ENCODE measurements around the gene SIRPA.

SIRPA gene

DNA sequence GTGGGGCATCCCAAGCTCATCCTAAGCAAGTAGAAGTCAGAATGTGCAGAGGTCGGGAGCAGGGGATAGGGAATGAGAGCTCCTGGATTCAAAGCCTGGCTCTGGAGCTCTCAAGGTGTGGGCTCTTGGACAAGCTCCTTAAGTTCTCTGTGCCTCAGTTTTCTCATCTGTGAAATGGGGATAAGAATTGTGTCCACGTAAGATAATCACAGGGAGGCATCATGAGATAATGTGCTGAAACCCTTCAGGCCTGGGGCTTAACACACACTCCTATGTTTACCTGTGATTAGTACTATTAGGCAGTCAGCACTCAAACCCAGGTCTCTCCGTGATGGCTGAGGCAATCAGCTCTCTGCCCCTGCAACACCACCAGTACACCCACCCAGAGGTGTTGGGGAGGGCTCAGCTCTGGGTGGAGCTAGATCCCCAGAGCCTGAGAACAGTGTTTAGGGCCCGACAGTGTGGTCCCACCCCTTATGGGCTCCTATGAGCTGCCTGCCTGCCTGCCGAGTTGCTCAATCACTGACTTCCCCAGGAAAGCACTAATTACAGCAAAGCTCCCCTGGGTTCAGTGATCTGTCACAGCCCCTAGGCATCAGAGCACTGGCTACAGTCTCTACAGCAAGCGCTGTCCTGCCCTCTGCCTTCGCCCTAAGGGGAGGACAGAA lies 6.3 kb upstream of the SIRPA start:
- no peaks in the 10 kb centered on the region for H3K9me3 Mint-ChIP-seq
- peaks cover 1% of the 10 kb centered on the region for H3K4me1 Mint-ChIP-seq
- no peak overlapping the region for H3K4me3 Mint-ChIP-seq
- ATAC-seq = peak; percentile 41
- no peaks in the 10 kb centered on the region for H3K36me3 Mint-ChIP-seq (ENCODE audit: low read depth)
- no peak overlapping the region for H3K27ac Mint-ChIP-seq
- peaks cover 47% of the 10 kb centered on the region for H3K27me3 Mint-ChIP-seq
- DNase-seq = no peak

DNA sequence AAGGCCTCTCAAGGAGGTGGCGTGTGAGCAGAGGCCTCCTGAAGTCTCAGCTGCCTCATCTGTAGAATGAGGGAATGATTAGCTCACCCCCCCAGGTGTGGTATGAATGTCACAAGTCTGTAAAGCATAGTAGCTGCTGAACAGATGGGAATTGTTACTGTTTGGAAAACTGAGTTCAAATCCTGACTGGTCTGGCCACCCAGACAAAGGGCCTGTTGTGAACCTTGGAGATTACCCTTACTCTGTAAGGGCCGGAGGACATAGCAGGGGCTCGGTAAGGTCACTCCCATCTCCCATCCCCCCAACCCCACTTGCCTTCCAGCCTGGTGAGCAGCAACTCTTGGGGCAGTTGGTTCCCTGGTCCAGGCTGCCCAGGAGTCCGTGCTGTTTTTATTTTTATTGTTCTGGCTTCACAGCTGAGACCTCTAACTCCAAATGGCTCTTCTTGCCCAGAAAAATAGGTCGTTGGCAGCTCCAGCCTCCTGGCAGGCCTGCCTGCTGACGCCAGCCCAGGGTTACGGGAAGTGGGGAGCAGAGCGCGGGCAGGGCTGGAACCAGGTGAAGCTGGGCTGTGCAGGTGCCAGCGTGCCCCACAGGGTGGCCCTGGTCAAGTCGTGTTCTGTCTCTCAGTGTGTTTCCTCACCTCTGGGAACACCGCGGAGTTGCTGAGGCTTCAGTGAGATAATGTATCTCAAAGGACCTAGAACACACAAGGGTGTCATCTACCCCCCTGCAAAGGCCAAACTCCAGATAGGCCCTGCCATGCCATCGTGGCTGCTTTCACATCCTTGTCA lies 4.5 kb upstream of the SIRPA start:
- Mint-ChIP-seq H3K4me1 (peaks cover 2% of the 10 kb centered on the region), H3K4me3 (no peak overlapping the region), H3K27me3 (peaks cover 53% of the 10 kb centered on the region), H3K36me3 (ENCODE audit: low read depth) (no peaks in the 10 kb centered on the region), H3K9me3 (no peaks in the 10 kb centered on the region), H3K27ac (no peak overlapping the region)
- ATAC-seq = no peak
- no peak for DNase-seq

DNA sequence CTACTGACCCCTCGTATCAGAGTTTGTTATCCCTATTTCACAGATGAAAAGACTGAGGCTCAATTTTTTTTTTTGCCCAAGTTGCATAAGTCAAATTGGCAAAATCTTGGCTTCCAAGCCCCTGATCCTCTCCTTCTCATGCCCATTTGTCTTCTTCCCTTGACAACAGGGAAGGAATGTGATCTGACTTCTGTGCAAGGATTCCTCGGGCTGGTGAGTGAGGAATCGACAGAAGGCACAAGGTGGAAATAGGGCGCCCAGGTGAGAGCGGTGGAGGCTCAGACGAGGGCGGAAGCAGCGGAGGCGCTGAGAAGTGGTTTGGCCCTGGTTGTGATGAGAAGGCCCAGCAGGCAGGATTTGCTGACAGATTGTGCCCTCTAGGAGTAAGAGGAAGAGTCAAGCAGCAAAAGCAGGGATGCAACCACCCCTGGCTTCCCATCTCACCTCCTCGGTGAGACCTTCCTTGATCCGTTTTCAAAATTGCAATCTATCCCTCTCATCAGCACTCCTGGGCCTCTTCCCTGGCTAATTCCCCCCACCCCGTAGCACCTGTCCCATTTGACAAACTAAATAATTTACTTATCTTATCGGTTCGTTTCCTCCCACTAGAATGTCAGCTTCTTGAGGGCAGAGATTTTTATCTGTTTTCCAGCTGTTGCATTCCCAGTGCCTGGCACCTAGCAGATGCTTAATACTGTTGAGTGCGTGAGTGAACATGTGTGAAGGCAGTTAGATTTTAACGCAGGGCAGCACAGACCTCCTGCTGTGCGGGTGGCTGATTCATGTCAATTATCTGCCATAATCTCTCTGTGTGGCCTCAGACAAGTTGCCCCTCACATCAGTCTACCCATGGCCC lies 3.7 kb upstream of the SIRPA start:
- peaks cover 4% of the 10 kb centered on the region for H3K4me1 Mint-ChIP-seq
- ATAC-seq (no peak), DNase-seq (no peak)
- H3K27me3 Mint-ChIP-seq = peaks cover 59% of the 10 kb centered on the region
- H3K36me3 Mint-ChIP-seq (ENCODE audit: low read depth) = no peaks in the 10 kb centered on the region
- no peaks in the 10 kb centered on the region for H3K9me3 Mint-ChIP-seq
- no peak overlapping the region for H3K4me3 Mint-ChIP-seq
- H3K27ac Mint-ChIP-seq = no peak overlapping the region

DNA sequence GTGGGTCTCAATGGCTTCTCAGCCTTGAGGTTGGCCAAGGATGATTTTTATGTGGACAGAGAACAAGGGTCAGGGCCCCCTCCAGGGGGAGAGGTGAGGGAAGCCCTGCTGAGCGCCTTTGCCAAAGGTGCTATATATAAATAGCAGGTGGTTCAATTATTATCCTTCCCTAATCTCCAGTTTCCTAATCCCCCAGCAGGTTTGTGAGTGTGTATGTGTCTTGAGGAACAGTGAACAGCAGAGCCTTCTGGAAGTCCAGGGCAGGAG lies 3.2 kb upstream of the SIRPA start:
- H3K27ac Mint-ChIP-seq = no peak overlapping the region
- H3K4me3 Mint-ChIP-seq = no peak overlapping the region
- no peak for ATAC-seq
- peaks cover 4% of the 10 kb centered on the region for H3K4me1 Mint-ChIP-seq
- no peaks in the 10 kb centered on the region for H3K9me3 Mint-ChIP-seq
- H3K36me3 Mint-ChIP-seq (ENCODE audit: low read depth) = no peaks in the 10 kb centered on the region
- H3K27me3 Mint-ChIP-seq = peaks cover 59% of the 10 kb centered on the region
- DNase-seq = no peak

DNA sequence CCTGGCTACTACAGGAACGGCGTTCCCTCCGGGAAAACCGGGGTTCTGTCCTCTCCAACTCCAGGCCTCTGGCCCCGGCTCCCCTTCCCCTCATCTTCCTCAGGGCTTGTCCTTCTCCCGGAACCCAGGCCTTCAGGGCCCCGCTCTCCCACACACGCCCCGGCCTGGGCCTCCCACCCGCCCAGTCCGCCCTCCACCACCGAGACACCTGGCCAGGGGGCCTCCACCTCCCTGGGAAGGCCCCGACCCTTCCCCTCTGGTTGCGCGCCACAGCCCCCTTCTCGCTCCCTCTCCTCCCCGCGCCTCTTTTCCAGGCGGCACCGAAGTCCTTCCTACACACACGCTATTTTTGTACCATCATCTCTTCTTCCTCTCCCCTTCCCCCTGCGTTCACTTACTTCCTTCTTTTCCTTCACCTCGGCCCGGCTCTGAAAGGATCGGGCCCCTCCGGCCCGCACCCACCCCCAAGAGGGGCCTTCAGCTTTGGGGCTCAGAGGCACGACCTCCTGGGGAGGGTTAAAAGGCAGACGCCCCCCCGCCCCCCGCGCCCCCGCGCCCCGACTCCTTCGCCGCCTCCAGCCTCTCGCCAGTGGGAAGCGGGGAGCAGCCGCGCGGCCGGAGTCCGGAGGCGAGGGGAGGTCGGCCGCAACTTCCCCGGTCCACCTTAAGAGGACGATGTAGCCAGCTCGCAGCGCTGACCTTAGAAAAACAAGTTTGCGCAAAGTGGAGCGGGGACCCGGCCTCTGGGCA lies 1.3 kb upstream of the SIRPA start:
- H3K4me3 Mint-ChIP-seq = peak overlapping the region; percentile 50
- peaks cover 54% of the 10 kb centered on the region for H3K27me3 Mint-ChIP-seq
- ATAC-seq (no peak), DNase-seq (no peak)
- H3K4me1 Mint-ChIP-seq = peaks cover 9% of the 10 kb centered on the region
- H3K9me3 Mint-ChIP-seq = no peaks in the 10 kb centered on the region
- no peaks in the 10 kb centered on the region for H3K36me3 Mint-ChIP-seq (ENCODE audit: low read depth)
- no peak overlapping the region for H3K27ac Mint-ChIP-seq

DNA sequence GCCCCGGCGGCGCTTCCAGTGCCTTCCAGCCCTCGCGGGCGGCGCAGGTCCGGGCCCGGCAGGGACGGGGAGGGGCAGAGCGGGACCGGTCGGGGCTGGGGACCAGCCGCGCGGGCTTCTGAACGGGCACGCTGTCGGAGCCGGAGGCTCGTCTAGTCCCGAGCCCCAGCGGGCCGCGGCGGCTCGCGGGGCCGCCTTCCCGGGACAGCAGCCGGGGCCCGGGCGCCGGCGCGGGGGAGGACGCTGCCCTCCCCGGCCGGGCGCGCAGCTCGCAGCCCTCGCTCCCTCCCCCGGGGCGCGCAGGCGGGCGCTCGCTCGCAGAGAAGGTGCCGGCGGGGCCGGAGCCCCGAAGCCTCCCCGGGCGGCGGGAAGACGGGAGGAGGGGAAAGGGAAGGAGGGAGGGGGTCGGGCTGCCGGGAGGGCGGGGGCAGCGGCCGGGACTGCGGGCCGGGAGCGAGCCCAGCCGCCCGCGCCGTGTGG lies 696 bp upstream of the SIRPA start:
- no peaks in the 10 kb centered on the region for H3K36me3 Mint-ChIP-seq (ENCODE audit: low read depth)
- peaks cover 9% of the 10 kb centered on the region for H3K4me1 Mint-ChIP-seq
- H3K27ac Mint-ChIP-seq = no peak overlapping the region
- DNase-seq = no peak
- peak; percentile 44 for ATAC-seq
- H3K4me3 Mint-ChIP-seq = no peak overlapping the region
- H3K27me3 Mint-ChIP-seq = peaks cover 56% of the 10 kb centered on the region
- no peaks in the 10 kb centered on the region for H3K9me3 Mint-ChIP-seq

DNA sequence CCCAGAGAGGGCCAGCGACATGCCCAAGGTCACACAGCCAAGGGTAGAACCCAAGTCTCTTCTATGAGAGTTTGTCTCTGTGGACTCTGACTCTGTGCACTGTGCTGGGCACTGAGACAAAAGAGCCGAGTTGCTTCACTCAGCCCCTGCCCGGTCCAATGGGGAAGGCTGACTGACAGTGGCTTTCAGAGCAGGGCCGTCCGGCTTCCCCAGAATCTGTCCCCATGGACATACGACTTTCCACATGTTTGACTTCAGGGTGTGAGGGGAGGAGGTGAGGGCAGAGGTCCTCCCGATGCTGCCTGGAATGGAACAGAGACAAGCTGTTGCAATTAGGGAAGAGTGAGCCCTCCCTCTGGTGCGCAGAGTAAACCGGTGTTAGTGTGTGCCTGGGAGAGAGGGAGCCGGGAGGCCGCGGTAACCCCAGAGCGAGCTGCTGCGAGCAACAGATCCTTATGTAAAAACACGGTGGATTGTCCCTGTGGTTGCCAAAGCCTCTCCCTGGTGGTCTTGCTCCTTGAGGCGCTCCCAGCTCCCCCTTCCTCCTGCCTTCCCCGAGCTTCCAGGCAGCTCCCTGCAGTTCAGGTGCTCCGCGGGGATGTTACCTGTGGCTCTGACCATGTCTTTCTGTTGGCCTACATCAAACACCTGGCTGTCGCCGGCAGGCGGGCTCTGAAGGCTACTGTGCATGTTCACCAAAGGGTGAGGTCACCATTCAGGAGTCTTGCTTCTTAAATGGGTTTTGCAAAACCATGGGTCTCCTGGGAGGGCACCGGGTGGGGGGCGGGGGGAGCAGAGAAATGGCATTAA lies 672 bp downstream of the SIRPA start:
- ATAC-seq (no peak), DNase-seq (no peak)
- Mint-ChIP-seq H3K4me1 (peaks cover 9% of the 10 kb centered on the region), H3K27ac (no peak overlapping the region), H3K27me3 (peaks cover 58% of the 10 kb centered on the region), H3K9me3 (no peaks in the 10 kb centered on the region), H3K4me3 (peak overlapping the region; percentile 67), H3K36me3 (ENCODE audit: low read depth) (no peaks in the 10 kb centered on the region)

DNA sequence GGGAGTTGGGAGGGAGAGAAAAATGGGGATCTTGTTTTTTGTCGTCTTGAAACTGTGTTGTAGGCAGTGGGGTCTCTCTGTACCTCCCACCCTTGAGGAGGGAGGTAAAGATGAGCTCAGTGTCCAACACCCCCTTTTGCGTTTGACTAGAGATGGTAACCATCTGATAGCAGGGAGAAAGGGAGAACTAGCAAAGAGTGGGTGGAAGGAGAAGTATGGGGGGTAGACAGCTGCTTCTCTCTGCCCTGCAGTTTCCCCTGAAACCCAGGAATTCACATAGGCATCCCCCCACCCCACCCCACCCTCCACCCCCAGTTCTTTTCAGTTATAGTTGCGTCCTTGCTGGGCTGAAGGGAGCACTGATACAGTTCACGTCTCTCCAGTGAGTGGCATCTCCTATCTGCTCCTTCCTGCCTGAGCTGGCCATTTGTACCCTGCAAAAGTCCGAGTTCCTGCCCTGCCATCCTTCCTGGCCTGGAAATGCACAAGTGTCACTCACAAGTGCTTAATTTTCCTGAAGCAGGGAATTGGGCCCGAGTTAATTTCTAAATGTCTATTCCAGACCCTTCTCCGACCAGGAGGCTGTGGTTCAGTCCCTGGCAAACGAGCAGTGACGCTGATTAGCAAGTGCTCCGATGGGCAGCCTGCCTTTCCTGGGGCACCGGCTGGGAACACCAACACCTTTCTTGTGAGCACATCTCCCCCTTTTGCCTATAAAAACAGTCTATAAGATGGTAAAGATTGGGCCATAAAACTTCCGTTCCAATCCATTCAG lies 1.5 kb downstream of the SIRPA start:
- peaks cover 53% of the 10 kb centered on the region for H3K27me3 Mint-ChIP-seq
- H3K36me3 Mint-ChIP-seq (ENCODE audit: low read depth) = no peaks in the 10 kb centered on the region
- DNase-seq (no peak), ATAC-seq (no peak)
- H3K4me1 Mint-ChIP-seq = peaks cover 9% of the 10 kb centered on the region
- H3K4me3 Mint-ChIP-seq = peak overlapping the region; percentile 67
- H3K9me3 Mint-ChIP-seq = no peaks in the 10 kb centered on the region
- H3K27ac Mint-ChIP-seq = no peak overlapping the region

DNA sequence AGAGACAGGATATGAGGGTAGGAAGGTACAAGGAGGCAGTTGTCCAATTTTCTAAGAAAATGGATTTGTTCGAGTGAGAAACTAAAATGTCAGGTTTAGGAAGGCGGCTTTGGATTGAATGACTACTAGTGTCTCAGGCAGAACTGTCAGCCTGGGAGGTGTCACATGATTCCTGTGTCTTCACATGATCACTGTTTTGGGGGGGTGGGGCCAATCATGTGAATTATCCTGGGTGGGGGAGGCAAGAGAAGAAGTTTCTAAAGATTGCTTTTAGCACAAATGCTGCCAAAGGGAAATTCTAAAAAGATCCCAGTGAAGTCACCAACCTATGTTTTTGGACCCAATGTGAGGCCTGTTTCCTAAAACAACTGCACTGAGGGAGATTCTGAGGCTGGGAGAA lies 2.3 kb downstream of the SIRPA start:
- H3K36me3 Mint-ChIP-seq (ENCODE audit: low read depth) = no peaks in the 10 kb centered on the region
- H3K9me3 Mint-ChIP-seq = no peaks in the 10 kb centered on the region
- H3K27ac Mint-ChIP-seq = peak overlapping the region; percentile 60
- H3K4me1 Mint-ChIP-seq = peaks cover 9% of the 10 kb centered on the region
- peaks cover 47% of the 10 kb centered on the region for H3K27me3 Mint-ChIP-seq
- no peak overlapping the region for H3K4me3 Mint-ChIP-seq
- DNase-seq = no peak
- no peak for ATAC-seq

DNA sequence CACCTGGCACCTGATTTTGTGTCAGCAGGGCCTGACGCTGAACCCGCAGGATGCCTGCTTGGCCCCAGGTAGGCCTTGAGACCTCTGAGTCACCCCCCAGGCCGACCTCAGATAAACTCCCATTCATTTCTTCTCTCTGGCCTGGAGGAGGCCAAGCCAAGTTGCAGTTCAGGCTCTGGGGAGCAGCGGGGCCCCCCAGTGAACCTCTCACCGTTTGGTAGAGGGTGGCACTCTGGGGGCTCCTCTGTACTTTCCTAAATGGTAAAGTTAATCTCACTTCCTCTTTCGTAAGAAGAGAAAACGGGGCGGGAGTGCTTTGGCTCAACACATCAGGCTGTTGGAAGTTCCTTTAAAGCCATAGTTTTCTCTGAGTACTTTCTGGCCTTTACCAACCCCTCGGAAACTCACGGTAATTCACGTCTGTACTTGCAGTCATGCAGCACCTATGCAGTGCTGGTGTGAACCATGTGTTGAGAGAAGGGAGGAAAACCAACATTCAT lies 2.8 kb downstream of the SIRPA start:
- DNase-seq (no peak), ATAC-seq (peak; percentile 27)
- H3K27ac Mint-ChIP-seq = peak overlapping the region; percentile 60
- H3K36me3 Mint-ChIP-seq (ENCODE audit: low read depth) = no peaks in the 10 kb centered on the region
- peaks cover 9% of the 10 kb centered on the region for H3K4me1 Mint-ChIP-seq
- H3K9me3 Mint-ChIP-seq = no peaks in the 10 kb centered on the region
- H3K4me3 Mint-ChIP-seq = no peak overlapping the region
- peaks cover 42% of the 10 kb centered on the region for H3K27me3 Mint-ChIP-seq

DNA sequence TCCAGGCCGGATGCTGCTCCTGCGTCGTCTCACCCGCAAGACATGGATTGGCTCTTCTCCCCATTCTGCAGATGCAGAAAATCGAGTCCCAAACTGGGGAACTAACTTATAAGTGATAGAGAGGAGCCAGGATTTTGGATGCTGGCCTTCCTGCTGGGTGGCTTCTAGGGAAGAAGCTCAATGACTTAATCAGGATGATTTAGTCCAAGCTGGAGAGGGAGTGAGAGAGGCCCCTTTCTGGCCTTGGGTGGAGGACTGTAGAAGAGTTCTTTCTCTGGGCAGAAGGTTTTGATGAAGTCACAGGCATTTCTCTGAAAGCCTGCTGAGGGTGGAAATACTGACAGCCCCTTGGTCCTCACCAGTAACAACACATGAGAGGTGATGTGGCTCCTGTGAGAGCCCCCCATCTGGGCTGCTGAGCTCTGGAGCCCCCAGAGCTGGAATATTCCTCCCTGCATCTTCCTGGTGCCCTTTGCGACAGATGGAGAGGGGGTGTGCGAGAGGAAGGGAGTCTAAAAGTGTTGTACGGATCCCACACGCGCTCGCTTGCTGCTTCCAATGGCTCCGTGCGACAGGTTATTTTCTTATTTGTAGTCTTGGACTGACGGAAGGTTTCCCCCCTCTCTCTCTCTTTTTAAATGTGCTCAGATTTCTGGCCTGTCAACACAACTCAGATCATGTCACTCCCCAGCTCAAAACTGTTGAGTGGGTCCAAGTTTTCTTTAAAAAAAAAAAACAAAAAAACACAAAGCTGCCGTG lies 3.5 kb downstream of the SIRPA start:
- Mint-ChIP-seq H3K27me3 (peaks cover 37% of the 10 kb centered on the region), H3K27ac (peak overlapping the region; percentile 60), H3K4me3 (no peak overlapping the region), H3K36me3 (ENCODE audit: low read depth) (no peaks in the 10 kb centered on the region), H3K9me3 (no peaks in the 10 kb centered on the region), H3K4me1 (peaks cover 9% of the 10 kb centered on the region)
- DNase-seq = no peak
- ATAC-seq = no peak

DNA sequence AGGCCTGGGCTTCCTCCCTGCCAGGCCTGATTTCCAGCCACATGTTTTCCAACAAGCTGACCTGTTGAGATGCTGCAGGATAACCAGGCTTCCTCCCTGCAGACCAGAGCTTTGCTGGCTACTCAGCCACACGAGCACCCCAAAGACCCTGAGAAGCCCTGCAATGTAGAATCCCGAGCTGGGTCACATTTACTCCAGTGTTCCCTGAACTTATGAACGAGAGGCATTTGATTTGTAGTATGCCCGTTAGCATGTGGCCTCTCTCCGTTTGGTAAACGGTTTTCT lies 4.0 kb downstream of the SIRPA start:
- Mint-ChIP-seq H3K4me3 (no peak overlapping the region), H3K27me3 (peaks cover 33% of the 10 kb centered on the region), H3K27ac (no peak overlapping the region), H3K9me3 (no peaks in the 10 kb centered on the region), H3K4me1 (peaks cover 7% of the 10 kb centered on the region), H3K36me3 (ENCODE audit: low read depth) (no peaks in the 10 kb centered on the region)
- DNase-seq (no peak), ATAC-seq (no peak)

Data from activated naive CD8-positive, alpha-beta T cell treated with anti-CD3 and anti-CD28 coated beads, Interleukin-2, amount 50 U/mL, for 24 hours (primary cell).